GM23338 (cell line): Measurements from ENCODE around the gene TXN. TPM values are rescaled to one million over a fixed set of nuclear protein-coding genes. Genes with fewer than 3 reads are reported as not detected.

Experiments used
- ATAC-seq: fragments of 200-7000 bp; cut with Tn5 transposase; 3 replicates; pipeline ENCODE4 v1.9.1; 2020
- DNase-seq: peaks from one replicate; pipeline ENCODE4 v3.0.0-alpha.2; 2015; ENCODE audit warnings: low spot score
- H2AFZ ChIP-seq: fragments of 200-600 bp; sonication (generic); 2 replicates; pipeline ENCODE4 v1.8.0; 2016; ENCODE audit warnings: antibody characterized with exemption, mild to moderate bottlenecking, moderate library complexity
- H3F3A ChIP-seq: fragments of 200-600 bp; sonication (generic); replicated peaks from 2 replicates; pipeline ENCODE4 v1.8.0; 2017; ENCODE audit warnings: antibody characterized with exemption, mixed run types, low read depth
- H3K27ac ChIP-seq: fragments of 200-600 bp; sonication (generic); 2 replicates; pipeline ENCODE4 v1.6.1; 2016; ENCODE audit warnings: low read depth
- H3K27me3 ChIP-seq: fragments of 200-600 bp; sonication (generic); 2 replicates; pipeline ENCODE4 v1.8.0; 2016; ENCODE audit warnings: mild to moderate bottlenecking, mixed run types, moderate library complexity; ENCODE audit not compliant: insufficient read depth
- H3K36me3 ChIP-seq: fragments of 200-600 bp; sonication (generic); 2 replicates; pipeline ENCODE4 v1.8.0; 2016; ENCODE audit warnings: mild to moderate bottlenecking; ENCODE audit not compliant: insufficient read depth
- H3K4me1 ChIP-seq: fragments of 200-600 bp; sonication (generic); 2 replicates; pipeline ENCODE4 v1.8.0; 2016; ENCODE audit warnings: mild to moderate bottlenecking, moderate library complexity; ENCODE audit not compliant: insufficient read depth
- H3K4me2 ChIP-seq: fragments of 200-600 bp; sonication (generic); 2 replicates; pipeline ENCODE4 v1.7.1; 2017; ENCODE audit warnings: mixed run types
- H3K4me3 ChIP-seq: fragments of 200-600 bp; sonication (generic); 2 replicates; pipeline ENCODE4 v1.6.1; 2016; ENCODE audit warnings: mixed run types
- H3K79me2 ChIP-seq: fragments of 200-600 bp; sonication (generic); replicated peaks from 2 replicates; pipeline ENCODE4 v1.8.0; 2017; ENCODE audit warnings: mild to moderate bottlenecking; ENCODE audit not compliant: insufficient read depth
- H3K9me2 ChIP-seq: fragments of 200-600 bp; sonication (generic); 2 replicates; pipeline ENCODE4 v1.8.0; 2017; ENCODE audit not compliant: insufficient read depth
- H4K20me1 ChIP-seq: fragments of 200-600 bp; sonication (generic); replicated peaks from 2 replicates; pipeline ENCODE4 v1.8.0; 2017; ENCODE audit warnings: mild to moderate bottlenecking; ENCODE audit not compliant: insufficient read depth
- H3K27ac Mint-ChIP-seq: 2 replicates; pipeline ENCODE4 v1.8.0; 2020; ENCODE audit warnings: inconsistent platforms, mild to moderate bottlenecking, moderate library complexity, mixed read lengths
- H3K27me3 Mint-ChIP-seq: 3 replicates; pipeline ENCODE4 v1.8.0; 2022; ENCODE audit warnings: low read depth, mild to moderate bottlenecking, moderate library complexity, mixed read lengths, inconsistent platforms; ENCODE audit not compliant: insufficient read depth, poor library complexity
- H3K36me3 Mint-ChIP-seq: 3 replicates; pipeline ENCODE4 v1.8.0; 2021; ENCODE audit warnings: low read depth, mild to moderate bottlenecking, inconsistent platforms, moderate library complexity, mixed read lengths
- H3K4me1 Mint-ChIP-seq: 3 replicates; pipeline ENCODE4 v1.8.0; 2020; ENCODE audit warnings: mild to moderate bottlenecking, inconsistent platforms, mixed read lengths
- H3K4me3 Mint-ChIP-seq: 3 replicates; pipeline ENCODE4 v1.8.0; 2021; ENCODE audit warnings: moderate library complexity, mild to moderate bottlenecking, inconsistent platforms, mixed read lengths
- H3K9me3 Mint-ChIP-seq: 3 replicates; pipeline ENCODE4 v1.8.0; 2020; ENCODE audit warnings: moderate library complexity, mild to moderate bottlenecking, inconsistent platforms, mixed read lengths
- CREB1 ChIP-seq: fragments of 250-450 bp; sonication (Bioruptor Pico); IDR thresholded peaks from 2 replicates; pipeline ENCODE4 v1.5.0; 2020; ENCODE audit warnings: low read depth, mild to moderate bottlenecking, moderate library complexity
- EZH2 ChIP-seq: fragments of 200-600 bp; sonication (generic); IDR thresholded peaks from one replicate; pipeline ENCODE4 v1.8.0; 2017; ENCODE audit warnings: antibody characterized with exemption, mild to moderate bottlenecking, low read depth; ENCODE audit not compliant: unreplicated experiment
- EZH2phosphoT487 ChIP-seq: fragments of 200-600 bp; sonication (generic); IDR thresholded peaks from one replicate; pipeline ENCODE4 v1.8.1; 2018; ENCODE audit warnings: antibody characterized with exemption; ENCODE audit not compliant: unreplicated experiment
- JUNB ChIP-seq: IDR thresholded peaks from one replicate; pipeline ENCODE4 v1.6.1; 2016; ENCODE audit warnings: antibody characterized with exemption; ENCODE audit not compliant: unreplicated experiment
- NANOG ChIP-seq: IDR thresholded peaks from 2 replicates; pipeline ENCODE4 v1.6.1; 2016; ENCODE audit warnings: antibody characterized with exemption, borderline replicate concordance
- POLR2AphosphoS5 ChIP-seq: IDR thresholded peaks from 2 replicates; pipeline ENCODE4 v1.6.1; 2016; ENCODE audit warnings: antibody characterized with exemption, low read depth
- STAT1 ChIP-seq: IDR thresholded peaks from one replicate; pipeline ENCODE4 v1.6.1; 2016; ENCODE audit warnings: antibody characterized with exemption; ENCODE audit not compliant: unreplicated experiment
- ZNF114 ChIP-seq: fragments of 250-450 bp; sonication (Bioruptor Pico); IDR thresholded peaks from 2 replicates; pipeline ENCODE4 v1.5.0; 2020; ENCODE audit warnings: mild to moderate bottlenecking, moderate library complexity
- ZNF331 ChIP-seq: fragments of 250-450 bp; sonication (Bioruptor Pico); IDR thresholded peaks from 2 replicates; pipeline ENCODE4 v1.5.0; 2020; ENCODE audit warnings: low read depth, mild to moderate bottlenecking, moderate library complexity
- ZNF462 ChIP-seq: fragments of 250-450 bp; sonication (Bioruptor Pico); IDR thresholded peaks from 2 replicates; pipeline ENCODE4 v1.5.0; 2020; ENCODE audit warnings: mild to moderate bottlenecking, moderate library complexity
- polyA plus RNA-seq: library from polyadenylated mRNA; unstranded; fragments of >200 nt; fragmentation: Nextera tagmentation; extraction: Ambion mirVana; gene quantifications from 2 replicates; pipeline ENCODE4 v1.2.1, GENCODE V29; 2016
- total RNA-seq: library from RNA; depleted of rRNA; stranded (reverse); fragments of >200 nt; shearing (Covaris generic); gene quantifications from 2 replicates; pipeline ENCODE4 v1.2.3, GENCODE V29; 2014
- TF ChIP-seq, protein P1 (sequence below): IDR thresholded peaks from one replicate; pipeline ENCODE4 v1.6.1; 2018; ENCODE audit warnings: antibody characterized with exemption; ENCODE audit not compliant: unreplicated experiment
- TF ChIP-seq, protein P2 (sequence below): IDR thresholded peaks from 2 replicates; pipeline ENCODE4 v1.6.1; 2016; ENCODE audit warnings: antibody characterized with exemption
- TF ChIP-seq, protein P3 (sequence below), 2 experiments: fragments of 200-600 bp in 1 of 2; sonication (generic) in 1 of 2; conservative IDR thresholded peaks; 2 replicates each; pipeline versions ENCODE4 v1.5.1 to v1.6.1; 2016 to 2017; ENCODE audit warnings: antibody characterized with exemption in 2 of 2, low read depth in 2 of 2, mild to moderate bottlenecking in 2 of 2, moderate library complexity in 1 of 2

The TXN gene
- total and polyA plus RNA-seq, 2 experiments from 2014 or later: 177 to 1,031 TPM

DNA sequence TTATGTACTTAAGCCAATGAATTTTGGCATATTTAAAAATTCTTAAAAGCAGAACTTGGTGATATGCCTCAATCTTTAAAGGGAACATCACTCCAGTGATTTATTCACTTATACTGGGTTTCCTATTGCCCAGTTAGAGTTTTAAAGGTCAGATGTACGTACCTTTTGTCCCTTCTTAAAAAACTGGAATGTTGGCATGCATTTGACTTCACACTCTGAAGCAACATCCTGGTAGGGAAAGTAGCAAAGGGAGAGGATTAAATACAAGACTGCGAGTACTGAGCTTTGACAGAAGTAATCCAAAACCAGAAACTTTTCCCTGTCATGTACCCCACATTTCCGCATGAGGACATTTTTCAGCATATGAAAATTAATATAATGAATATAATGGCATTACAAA, 11.7 kb downstream of the TXN start:
- Mint-ChIP-seq H3K36me3 (peaks cover 49% of the 10 kb centered on the region; the same call in 2 of the 3 replicates), H3K4me1 (peaks cover 3% of the 10 kb centered on the region; the same call in 2 of the 3 replicates), H3K27ac (no peak overlapping the region), H3K4me3 (no peak overlapping the region), H3K27me3 (no peaks in the 10 kb centered on the region), H3K9me3 (no peaks in the 10 kb centered on the region)
- H3K36me3 ChIP-seq: peaks cover 12% of the 10 kb centered on the region
- H2AFZ ChIP-seq: no peak overlapping the region
- no peaks in the 10 kb centered on the region for H3K27me3 ChIP-seq
- DNase-seq (no peak), ATAC-seq (no peak)
- no peak for TF ChIP-seq STAT1
- no peak for TF ChIP-seq JUNB
- no peak for TF ChIP-seq ZNF462 (CRISPR knock-in tag)
- TF ChIP-seq NANOG: no peak
- no peak for TF ChIP-seq ZNF331 (CRISPR knock-in tag)
- no peak for TF ChIP-seq POLR2AphosphoS5
- TF ChIP-seq, protein P1, sequence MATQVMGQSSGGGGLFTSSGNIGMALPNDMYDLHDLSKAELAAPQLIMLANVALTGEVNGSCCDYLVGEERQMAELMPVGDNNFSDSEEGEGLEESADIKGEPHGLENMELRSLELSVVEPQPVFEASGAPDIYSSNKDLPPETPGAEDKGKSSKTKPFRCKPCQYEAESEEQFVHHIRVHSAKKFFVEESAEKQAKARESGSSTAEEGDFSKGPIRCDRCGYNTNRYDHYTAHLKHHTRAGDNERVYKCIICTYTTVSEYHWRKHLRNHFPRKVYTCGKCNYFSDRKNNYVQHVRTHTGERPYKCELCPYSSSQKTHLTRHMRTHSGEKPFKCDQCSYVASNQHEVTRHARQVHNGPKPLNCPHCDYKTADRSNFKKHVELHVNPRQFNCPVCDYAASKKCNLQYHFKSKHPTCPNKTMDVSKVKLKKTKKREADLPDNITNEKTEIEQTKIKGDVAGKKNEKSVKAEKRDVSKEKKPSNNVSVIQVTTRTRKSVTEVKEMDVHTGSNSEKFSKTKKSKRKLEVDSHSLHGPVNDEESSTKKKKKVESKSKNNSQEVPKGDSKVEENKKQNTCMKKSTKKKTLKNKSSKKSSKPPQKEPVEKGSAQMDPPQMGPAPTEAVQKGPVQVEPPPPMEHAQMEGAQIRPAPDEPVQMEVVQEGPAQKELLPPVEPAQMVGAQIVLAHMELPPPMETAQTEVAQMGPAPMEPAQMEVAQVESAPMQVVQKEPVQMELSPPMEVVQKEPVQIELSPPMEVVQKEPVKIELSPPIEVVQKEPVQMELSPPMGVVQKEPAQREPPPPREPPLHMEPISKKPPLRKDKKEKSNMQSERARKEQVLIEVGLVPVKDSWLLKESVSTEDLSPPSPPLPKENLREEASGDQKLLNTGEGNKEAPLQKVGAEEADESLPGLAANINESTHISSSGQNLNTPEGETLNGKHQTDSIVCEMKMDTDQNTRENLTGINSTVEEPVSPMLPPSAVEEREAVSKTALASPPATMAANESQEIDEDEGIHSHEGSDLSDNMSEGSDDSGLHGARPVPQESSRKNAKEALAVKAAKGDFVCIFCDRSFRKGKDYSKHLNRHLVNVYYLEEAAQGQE: no peak
- TF ChIP-seq, protein P2, sequence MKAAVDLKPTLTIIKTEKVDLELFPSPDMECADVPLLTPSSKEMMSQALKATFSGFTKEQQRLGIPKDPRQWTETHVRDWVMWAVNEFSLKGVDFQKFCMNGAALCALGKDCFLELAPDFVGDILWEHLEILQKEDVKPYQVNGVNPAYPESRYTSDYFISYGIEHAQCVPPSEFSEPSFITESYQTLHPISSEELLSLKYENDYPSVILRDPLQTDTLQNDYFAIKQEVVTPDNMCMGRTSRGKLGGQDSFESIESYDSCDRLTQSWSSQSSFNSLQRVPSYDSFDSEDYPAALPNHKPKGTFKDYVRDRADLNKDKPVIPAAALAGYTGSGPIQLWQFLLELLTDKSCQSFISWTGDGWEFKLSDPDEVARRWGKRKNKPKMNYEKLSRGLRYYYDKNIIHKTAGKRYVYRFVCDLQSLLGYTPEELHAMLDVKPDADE: no peak
- TF ChIP-seq ZNF114 (CRISPR knock-in tag): no peak
- no peak for TF ChIP-seq EZH2
- TF ChIP-seq EZH2phosphoT487: no peak
- no peak for TF ChIP-seq CREB1
- TF ChIP-seq, protein P3, sequence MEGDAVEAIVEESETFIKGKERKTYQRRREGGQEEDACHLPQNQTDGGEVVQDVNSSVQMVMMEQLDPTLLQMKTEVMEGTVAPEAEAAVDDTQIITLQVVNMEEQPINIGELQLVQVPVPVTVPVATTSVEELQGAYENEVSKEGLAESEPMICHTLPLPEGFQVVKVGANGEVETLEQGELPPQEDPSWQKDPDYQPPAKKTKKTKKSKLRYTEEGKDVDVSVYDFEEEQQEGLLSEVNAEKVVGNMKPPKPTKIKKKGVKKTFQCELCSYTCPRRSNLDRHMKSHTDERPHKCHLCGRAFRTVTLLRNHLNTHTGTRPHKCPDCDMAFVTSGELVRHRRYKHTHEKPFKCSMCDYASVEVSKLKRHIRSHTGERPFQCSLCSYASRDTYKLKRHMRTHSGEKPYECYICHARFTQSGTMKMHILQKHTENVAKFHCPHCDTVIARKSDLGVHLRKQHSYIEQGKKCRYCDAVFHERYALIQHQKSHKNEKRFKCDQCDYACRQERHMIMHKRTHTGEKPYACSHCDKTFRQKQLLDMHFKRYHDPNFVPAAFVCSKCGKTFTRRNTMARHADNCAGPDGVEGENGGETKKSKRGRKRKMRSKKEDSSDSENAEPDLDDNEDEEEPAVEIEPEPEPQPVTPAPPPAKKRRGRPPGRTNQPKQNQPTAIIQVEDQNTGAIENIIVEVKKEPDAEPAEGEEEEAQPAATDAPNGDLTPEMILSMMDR (conservative IDR thresholded peaks at IDR 0.05; ENCODE audit: low read depth in 2 of 2): no peak
- H3K9me2 ChIP-seq: peaks cover 5% of the 10 kb centered on the region; the same call in 1 of the 2 replicates
- no peaks in the 10 kb centered on the region for H3K4me1 ChIP-seq
- peaks cover 29% of the 10 kb centered on the region for H3K79me2 ChIP-seq
- no peak overlapping the region for H3K4me3 ChIP-seq
- H4K20me1 ChIP-seq: peaks cover 9% of the 10 kb centered on the region
- H3K27ac ChIP-seq: no peak overlapping the region
- no peak overlapping the region for H3K4me2 ChIP-seq
- H3F3A ChIP-seq: no peaks in the 10 kb centered on the region
